Measurements from ENCODE around the gene MRPS15. TPM values are rescaled to one million over a fixed set of nuclear protein-coding genes. Genes with fewer than 3 reads are reported as not detected.
"Not testable (repeated sequence)": the region's sequence is repeated elsewhere in the genome, so short reads cannot be mapped to it uniquely, and the experiment has no call there.

MRPS15 gene
- total RNA-seq, 2 experiments from 2014 or later = 84.9 to 86.1 TPM

- peaks cover 23% of the 10 kb centered on the region for H3K27me3 Mint-ChIP-seq
- no peak for DNase-seq
- no peak overlapping the region for H3K4me3 Mint-ChIP-seq
- H3K27ac Mint-ChIP-seq = no peak overlapping the region
- POLR2A ChIA-PET = no interaction called here
- peaks cover 1% of the 10 kb centered on the region for H3K4me1 Mint-ChIP-seq
- no peaks in the 10 kb centered on the region for H3K36me3 Mint-ChIP-seq
- no peak for ATAC-seq (ENCODE audit: low read depth)
- no peaks in the 10 kb centered on the region for H3K9me3 Mint-ChIP-seq
Observed at GRCh38 chr1:36493524-36493923, 29.3 kb upstream of the MRPS15 start.

- H3K36me3 Mint-ChIP-seq = no peaks in the 10 kb centered on the region
- POLR2A ChIA-PET = no interaction called here
- H3K4me3 Mint-ChIP-seq = no peak overlapping the region
- peaks cover 1% of the 10 kb centered on the region for H3K4me1 Mint-ChIP-seq
- ATAC-seq (ENCODE audit: low read depth) (no peak), DNase-seq (no peak)
- H3K27ac Mint-ChIP-seq = no peak overlapping the region
- peaks cover 18% of the 10 kb centered on the region for H3K27me3 Mint-ChIP-seq
- no peaks in the 10 kb centered on the region for H3K9me3 Mint-ChIP-seq
Observed at GRCh38 chr1:36492491-36492890, 28.3 kb upstream of the MRPS15 start.

GRCh38 chr1:36489258-36490051, 25.3 kb upstream of the MRPS15 start:
- H3K4me1 Mint-ChIP-seq; DNase-seq; H3K27ac Mint-ChIP-seq; POLR2A ChIA-PET; ATAC-seq (ENCODE audit: low read depth); H3K36me3 Mint-ChIP-seq; H3K9me3 Mint-ChIP-seq; H3K4me3 Mint-ChIP-seq: not testable (repeated sequence)
- H3K27me3 Mint-ChIP-seq = peaks cover 20% of the 10 kb centered on the region

GRCh38 chr1:36487906-36488305, 23.7 kb upstream of the MRPS15 start:
- H3K27ac Mint-ChIP-seq = no peak overlapping the region
- H3K27me3 Mint-ChIP-seq = peaks cover 23% of the 10 kb centered on the region
- POLR2A ChIA-PET = interaction anchor here (0.7 kb wide), 1 partner anchor 603 kb away, joined by 4 read pairs; no protein-coding TSS in a partner anchor
- ATAC-seq (ENCODE audit: low read depth) = no peak
- peaks cover 1% of the 10 kb centered on the region for H3K4me1 Mint-ChIP-seq
- no peaks in the 10 kb centered on the region for H3K36me3 Mint-ChIP-seq
- H3K9me3 Mint-ChIP-seq = no peaks in the 10 kb centered on the region
- no peak overlapping the region for H3K4me3 Mint-ChIP-seq
- DNase-seq = no peak

GRCh38 chr1:36487336-36487725, 23.1 kb upstream of the MRPS15 start:
- H3K4me1 Mint-ChIP-seq, H3K9me3 Mint-ChIP-seq: not testable (repeated sequence)
- POLR2A ChIA-PET = interaction anchor here (0.7 kb wide), 1 partner anchor 602 kb away, joined by 4 read pairs; no protein-coding TSS in a partner anchor

GRCh38 chr1:36486439-36487335, 22.5 kb upstream of the MRPS15 start:
- H3K9me3 Mint-ChIP-seq = no peaks in the 10 kb centered on the region
- DNase-seq (no peak), ATAC-seq (ENCODE audit: low read depth) (no peak)
- H3K27me3 Mint-ChIP-seq = peaks cover 23% of the 10 kb centered on the region
- no peak overlapping the region for H3K27ac Mint-ChIP-seq
- POLR2A ChIA-PET = interaction anchor here (0.7 kb wide), 1 partner anchor 601 kb away, joined by 4 read pairs; no protein-coding TSS in a partner anchor
- peaks cover 8% of the 10 kb centered on the region for H3K4me1 Mint-ChIP-seq
- no peaks in the 10 kb centered on the region for H3K36me3 Mint-ChIP-seq
- H3K4me3 Mint-ChIP-seq = no peak overlapping the region

More at GRCh38 chr1:36487336-36487725, 23.1 kb upstream of the MRPS15 start:
- not testable (repeated sequence) for ATAC-seq (ENCODE audit: low read depth); H3K27ac Mint-ChIP-seq; H3K4me3 Mint-ChIP-seq; DNase-seq; H3K36me3 Mint-ChIP-seq
- peaks cover 23% of the 10 kb centered on the region for H3K27me3 Mint-ChIP-seq

GRCh38 chr1:36486093-36486438, 21.9 kb upstream of the MRPS15 start:
- Mint-ChIP-seq H3K36me3 (no peaks in the 10 kb centered on the region), H3K27me3 (peaks cover 22% of the 10 kb centered on the region), H3K27ac (no peak overlapping the region), H3K9me3 (no peaks in the 10 kb centered on the region), H3K4me1 (peaks cover 9% of the 10 kb centered on the region), H3K4me3 (no peak overlapping the region)
- POLR2A ChIA-PET = no interaction called here
- no peak for ATAC-seq (ENCODE audit: low read depth)
- no peak for DNase-seq

- Mint-ChIP-seq H3K27ac (no peak overlapping the region), H3K4me1 (peaks cover 13% of the 10 kb centered on the region), H3K27me3 (peaks cover 16% of the 10 kb centered on the region), H3K36me3 (no peaks in the 10 kb centered on the region), H3K9me3 (no peaks in the 10 kb centered on the region), H3K4me3 (no peak overlapping the region)
- POLR2A ChIA-PET = no interaction called here
- no peak for ATAC-seq (ENCODE audit: low read depth)
- DNase-seq = no peak
Observed at GRCh38 chr1:36484099-36484498, 19.9 kb upstream of the MRPS15 start.

GRCh38 chr1:36482724-36483388, 18.7 kb upstream of the MRPS15 start, which contains the start of gene CSF3R:
Gene CSF3R, minus strand, starts transcription at chr1:36482913. Its CDS starts 3,417 bp downstream, at chr1:36479496.
- Mint-ChIP-seq H3K4me1 (peaks cover 13% of the 10 kb centered on the region), H3K36me3 (no peaks in the 10 kb centered on the region), H3K4me3 (peak within 1 kb of the TSS; percentile 60), H3K27me3 (peaks cover 13% of the 10 kb centered on the region), H3K9me3 (no peaks in the 10 kb centered on the region), H3K27ac (peak within 1 kb of the TSS; percentile 56)
- ATAC-seq (ENCODE audit: low read depth) (no peak), DNase-seq (no peak)
- POLR2A ChIA-PET = interaction anchor here (0.7 kb wide), 1 partner anchor 19 kb away, joined by 3 read pairs; the partner anchor contains the start of gene MRPS15

GRCh38 chr1:36481771-36482723, 17.9 kb upstream of the MRPS15 start:
- Mint-ChIP-seq H3K27ac (peak overlapping the region; percentile 56), H3K4me1 (peaks cover 13% of the 10 kb centered on the region), H3K36me3 (no peaks in the 10 kb centered on the region), H3K4me3 (peak overlapping the region; percentile 60), H3K27me3 (peaks cover 13% of the 10 kb centered on the region), H3K9me3 (no peaks in the 10 kb centered on the region)
- ATAC-seq (ENCODE audit: low read depth) (peak; percentile 50), DNase-seq (no peak)
- POLR2A ChIA-PET = interaction anchor here (0.5 to 0.7 kb wide), 3 partner anchors 18 to 33 kb away, joined by 3 to 4 read pairs (median 3); partner anchors contain the start of gene MRPS15

GRCh38 chr1:36481091-36481490, 16.9 kb upstream of the MRPS15 start:
- no peak overlapping the region for H3K27ac Mint-ChIP-seq
- peaks cover 13% of the 10 kb centered on the region for H3K4me1 Mint-ChIP-seq
- POLR2A ChIA-PET = no interaction called here
- ATAC-seq (ENCODE audit: low read depth) = no peak
- peaks cover 13% of the 10 kb centered on the region for H3K27me3 Mint-ChIP-seq
- DNase-seq = no peak
- H3K9me3 Mint-ChIP-seq = no peaks in the 10 kb centered on the region
- H3K4me3 Mint-ChIP-seq = no peak overlapping the region
- H3K36me3 Mint-ChIP-seq = no peaks in the 10 kb centered on the region

GRCh38 chr1:36480161-36480560, 16.0 kb upstream of the MRPS15 start:
- POLR2A ChIA-PET = no interaction called here
- H3K9me3 Mint-ChIP-seq = no peaks in the 10 kb centered on the region
- no peak overlapping the region for H3K4me3 Mint-ChIP-seq
- H3K27me3 Mint-ChIP-seq = peaks cover 8% of the 10 kb centered on the region
- H3K4me1 Mint-ChIP-seq = peaks cover 13% of the 10 kb centered on the region
- DNase-seq (no peak), ATAC-seq (ENCODE audit: low read depth) (no peak)
- H3K27ac Mint-ChIP-seq = no peak overlapping the region
- no peaks in the 10 kb centered on the region for H3K36me3 Mint-ChIP-seq

Measured in activated naive CD8-positive, alpha-beta T cell treated with anti-CD3 and anti-CD28 coated beads, Interleukin-2, amount 10 ng/mL, durations not matched to agents 7 days and 5 days (primary cell).